PC-9 (cell line): Measurements from ENCODE around the gene TP53I3.

Source experiments
- EZH2 ChIP-seq: fragments of 200-600 bp; sonication (generic); IDR thresholded peaks from 2 replicates; pipeline ENCODE4 v1.8.0; 2017; ENCODE audit warnings: antibody characterized with exemption, low read depth
- TF ChIP-seq, protein P1 (sequence below): fragments of 200-600 bp; sonication (generic); conservative IDR thresholded peaks from 2 replicates; pipeline ENCODE4 v1.6.1; 2017; ENCODE audit warnings: mixed run types, antibody characterized with exemption, mild to moderate bottlenecking, moderate library complexity

DNA sequence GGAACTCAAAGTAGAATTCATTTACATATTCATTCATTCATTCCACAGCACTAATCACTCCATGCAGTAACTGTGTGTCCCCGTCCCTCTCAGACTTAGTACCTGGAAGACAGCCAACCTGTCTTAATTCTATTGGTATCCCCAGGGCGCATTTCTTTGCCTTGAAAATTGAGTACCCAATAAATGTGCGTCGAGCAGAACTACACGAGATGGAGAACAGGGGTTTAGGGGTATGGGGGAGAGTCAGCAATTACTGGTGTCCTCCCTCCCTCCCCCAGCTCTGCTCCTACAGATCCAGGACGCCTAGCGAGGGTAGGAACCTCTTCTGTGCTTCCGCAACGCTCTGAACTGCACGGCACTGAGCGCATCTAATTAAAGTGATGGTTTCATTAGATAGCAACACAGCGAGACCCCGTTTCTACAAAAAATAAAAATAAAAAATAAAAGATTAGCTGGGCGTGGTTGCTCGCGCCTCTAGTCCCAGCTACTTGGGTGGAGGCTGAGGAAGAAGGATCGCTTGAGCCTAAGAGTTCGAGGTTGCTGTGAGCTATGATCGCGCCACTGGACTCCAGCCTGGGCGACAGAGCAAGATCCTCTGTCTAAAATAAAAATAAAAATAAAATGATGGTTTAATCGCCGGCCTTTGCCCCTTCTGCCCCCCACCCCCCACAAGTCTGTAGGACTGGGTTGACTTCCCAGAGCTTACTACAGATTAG, 35.7 kb downstream of the TP53I3 start:
- TF ChIP-seq, protein P1, sequence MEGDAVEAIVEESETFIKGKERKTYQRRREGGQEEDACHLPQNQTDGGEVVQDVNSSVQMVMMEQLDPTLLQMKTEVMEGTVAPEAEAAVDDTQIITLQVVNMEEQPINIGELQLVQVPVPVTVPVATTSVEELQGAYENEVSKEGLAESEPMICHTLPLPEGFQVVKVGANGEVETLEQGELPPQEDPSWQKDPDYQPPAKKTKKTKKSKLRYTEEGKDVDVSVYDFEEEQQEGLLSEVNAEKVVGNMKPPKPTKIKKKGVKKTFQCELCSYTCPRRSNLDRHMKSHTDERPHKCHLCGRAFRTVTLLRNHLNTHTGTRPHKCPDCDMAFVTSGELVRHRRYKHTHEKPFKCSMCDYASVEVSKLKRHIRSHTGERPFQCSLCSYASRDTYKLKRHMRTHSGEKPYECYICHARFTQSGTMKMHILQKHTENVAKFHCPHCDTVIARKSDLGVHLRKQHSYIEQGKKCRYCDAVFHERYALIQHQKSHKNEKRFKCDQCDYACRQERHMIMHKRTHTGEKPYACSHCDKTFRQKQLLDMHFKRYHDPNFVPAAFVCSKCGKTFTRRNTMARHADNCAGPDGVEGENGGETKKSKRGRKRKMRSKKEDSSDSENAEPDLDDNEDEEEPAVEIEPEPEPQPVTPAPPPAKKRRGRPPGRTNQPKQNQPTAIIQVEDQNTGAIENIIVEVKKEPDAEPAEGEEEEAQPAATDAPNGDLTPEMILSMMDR: no peak
- TF ChIP-seq EZH2: no peak
